Measurements from ENCODE around the gene PIK3AP1.

DNA sequence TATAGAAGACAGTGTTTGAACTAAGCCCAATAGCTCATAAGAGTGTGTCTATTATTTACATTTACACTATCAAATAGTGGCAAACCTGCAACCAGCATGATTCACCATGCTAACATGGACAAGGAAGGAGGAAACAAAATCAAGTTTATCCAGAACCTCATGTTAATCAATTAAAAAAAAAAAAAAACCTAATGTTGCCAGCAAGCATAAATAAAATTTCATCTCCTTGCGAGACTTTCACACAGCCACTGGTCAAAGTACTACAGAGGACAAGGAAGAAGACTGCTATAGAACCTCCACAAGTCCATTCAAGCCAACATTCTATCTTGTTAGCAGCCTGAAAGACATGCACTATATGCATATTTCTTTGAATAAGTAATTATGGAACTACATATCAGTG is 143.2 kb downstream of the PIK3AP1 start:
- TF ChIP-seq, protein P1, sequence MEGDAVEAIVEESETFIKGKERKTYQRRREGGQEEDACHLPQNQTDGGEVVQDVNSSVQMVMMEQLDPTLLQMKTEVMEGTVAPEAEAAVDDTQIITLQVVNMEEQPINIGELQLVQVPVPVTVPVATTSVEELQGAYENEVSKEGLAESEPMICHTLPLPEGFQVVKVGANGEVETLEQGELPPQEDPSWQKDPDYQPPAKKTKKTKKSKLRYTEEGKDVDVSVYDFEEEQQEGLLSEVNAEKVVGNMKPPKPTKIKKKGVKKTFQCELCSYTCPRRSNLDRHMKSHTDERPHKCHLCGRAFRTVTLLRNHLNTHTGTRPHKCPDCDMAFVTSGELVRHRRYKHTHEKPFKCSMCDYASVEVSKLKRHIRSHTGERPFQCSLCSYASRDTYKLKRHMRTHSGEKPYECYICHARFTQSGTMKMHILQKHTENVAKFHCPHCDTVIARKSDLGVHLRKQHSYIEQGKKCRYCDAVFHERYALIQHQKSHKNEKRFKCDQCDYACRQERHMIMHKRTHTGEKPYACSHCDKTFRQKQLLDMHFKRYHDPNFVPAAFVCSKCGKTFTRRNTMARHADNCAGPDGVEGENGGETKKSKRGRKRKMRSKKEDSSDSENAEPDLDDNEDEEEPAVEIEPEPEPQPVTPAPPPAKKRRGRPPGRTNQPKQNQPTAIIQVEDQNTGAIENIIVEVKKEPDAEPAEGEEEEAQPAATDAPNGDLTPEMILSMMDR (IDR thresholded peaks at IDR 0.05): no peak
- TF ChIP-seq POLR2A (IDR thresholded peaks at IDR 0.05): no peak

All from stomach (tissue), 4 donors.